Stimulated activated CD4-positive, alpha-beta T cell treated with anti-CD3 and anti-CD28 coated beads, Interleukin-1b, Interleukin-23, amount 100 ng/mL, for 24 hours (primary cell): Measurements from ENCODE around the gene KRT78.
"Not testable (repeated sequence)": the region's sequence is repeated elsewhere in the genome, so short reads cannot be mapped to it uniquely, and the experiment has no call there.

Source experiments
- DNase-seq, 4 experiments: peaks; one replicate each; pipeline ENCODE4 v3.0.0-alpha.2; 2020; ENCODE audit warnings: low read depth in 4 of 4, low spot score in 1 of 4

Gene KRT78, protein sequence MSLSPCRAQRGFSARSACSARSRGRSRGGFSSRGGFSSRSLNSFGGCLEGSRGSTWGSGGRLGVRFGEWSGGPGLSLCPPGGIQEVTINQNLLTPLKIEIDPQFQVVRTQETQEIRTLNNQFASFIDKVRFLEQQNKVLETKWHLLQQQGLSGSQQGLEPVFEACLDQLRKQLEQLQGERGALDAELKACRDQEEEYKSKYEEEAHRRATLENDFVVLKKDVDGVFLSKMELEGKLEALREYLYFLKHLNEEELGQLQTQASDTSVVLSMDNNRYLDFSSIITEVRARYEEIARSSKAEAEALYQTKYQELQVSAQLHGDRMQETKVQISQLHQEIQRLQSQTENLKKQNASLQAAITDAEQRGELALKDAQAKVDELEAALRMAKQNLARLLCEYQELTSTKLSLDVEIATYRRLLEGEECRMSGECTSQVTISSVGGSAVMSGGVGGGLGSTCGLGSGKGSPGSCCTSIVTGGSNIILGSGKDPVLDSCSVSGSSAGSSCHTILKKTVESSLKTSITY

DNA sequence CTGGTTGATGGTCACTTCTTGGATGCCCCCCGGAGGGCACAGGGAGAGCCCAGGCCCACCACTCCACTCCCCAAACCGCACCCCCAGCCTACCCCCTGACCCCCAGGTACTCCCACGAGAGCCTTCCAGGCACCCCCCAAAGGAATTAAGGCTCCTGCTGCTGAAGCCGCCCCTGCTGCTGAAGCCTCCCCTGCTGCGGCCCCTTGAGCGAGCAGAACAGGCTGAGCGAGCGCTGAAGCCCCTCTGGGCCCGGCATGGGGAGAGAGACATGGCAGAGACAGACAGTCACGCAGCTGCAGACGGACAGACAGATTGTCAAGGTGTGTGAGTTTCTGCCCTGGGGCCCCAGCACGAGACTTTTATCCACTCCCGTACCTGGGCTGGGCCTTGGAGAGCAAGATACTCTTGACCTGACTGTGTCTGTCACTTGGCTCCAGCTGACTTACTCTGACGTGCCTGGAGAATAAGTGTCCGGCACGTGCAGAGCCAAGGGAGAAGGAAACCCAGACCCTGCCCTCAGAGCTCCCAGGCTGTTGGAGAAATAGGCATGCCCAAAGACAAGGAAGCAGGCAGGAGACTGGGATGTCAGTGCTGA, at the start of gene KRT78:
KRT78 (minus strand) TSS at position 334 of the 595 bp plus-strand sequence; CDS start at position 270, 64 bp downstream.
- DNase-seq: no peak

DNA sequence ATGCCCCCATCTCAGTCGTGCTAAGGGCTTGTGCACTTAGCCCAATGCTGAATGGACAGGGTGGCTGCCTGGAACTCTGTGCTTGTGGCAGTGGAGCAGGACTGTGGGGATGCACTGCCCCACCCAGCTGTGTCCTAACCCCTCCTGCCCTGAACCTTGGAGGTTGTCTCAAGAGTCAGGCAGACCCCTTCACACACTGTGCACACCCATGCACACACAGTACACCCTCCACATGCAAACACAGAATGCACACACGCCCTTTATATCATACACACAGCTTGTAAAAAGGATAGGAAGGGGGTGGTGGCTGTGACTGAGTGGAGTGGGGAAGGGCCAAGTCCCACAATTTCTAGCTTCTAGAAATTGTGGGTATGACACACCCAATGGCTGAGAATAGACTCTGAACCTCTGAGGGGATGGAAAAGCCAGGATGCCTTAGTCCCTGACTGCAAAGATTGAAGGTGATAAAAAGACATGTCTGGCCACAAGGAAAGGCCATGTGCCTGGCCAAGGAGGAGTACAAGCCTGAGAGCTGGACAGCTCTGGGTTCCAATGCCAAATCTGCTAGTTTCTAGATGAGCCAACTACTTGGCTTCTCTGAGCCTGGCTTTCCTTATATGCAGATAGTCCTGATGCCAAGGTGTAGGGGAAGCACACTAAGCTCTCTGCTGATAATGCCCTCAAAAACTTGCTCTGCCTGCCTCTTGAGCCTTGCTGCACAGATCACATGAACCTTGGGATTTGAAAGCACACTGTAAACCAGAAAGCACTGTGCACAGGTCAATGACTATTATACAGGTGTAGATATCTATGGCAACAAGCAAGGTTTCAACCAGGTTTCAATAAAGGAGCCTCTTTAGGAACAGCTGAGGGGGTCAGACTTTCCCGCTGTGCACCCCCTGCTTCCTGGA, 47.7 kb upstream of the KRT78 start:
- no peak for DNase-seq

GRCh38 chr12:52895726-52896189, 47.0 kb upstream of the KRT78 start:
- no peak for DNase-seq

GRCh38 chr12:52892974-52893373, 44.2 kb upstream of the KRT78 start:
- DNase-seq: no peak

GRCh38 chr12:52892207-52892852, 43.5 kb upstream of the KRT78 start:
- DNase-seq: no peak

- DNase-seq: no peak
Observed at GRCh38 chr12:52891044-52891443, 42.2 kb upstream of the KRT78 start.

GRCh38 chr12:52890417-52890816, 41.6 kb upstream of the KRT78 start:
- DNase-seq: no peak

GRCh38 chr12:52884526-52885293, 35.9 kb upstream of the KRT78 start:
- peak; percentile 65 to 76 (median 70) for DNase-seq

DNA sequence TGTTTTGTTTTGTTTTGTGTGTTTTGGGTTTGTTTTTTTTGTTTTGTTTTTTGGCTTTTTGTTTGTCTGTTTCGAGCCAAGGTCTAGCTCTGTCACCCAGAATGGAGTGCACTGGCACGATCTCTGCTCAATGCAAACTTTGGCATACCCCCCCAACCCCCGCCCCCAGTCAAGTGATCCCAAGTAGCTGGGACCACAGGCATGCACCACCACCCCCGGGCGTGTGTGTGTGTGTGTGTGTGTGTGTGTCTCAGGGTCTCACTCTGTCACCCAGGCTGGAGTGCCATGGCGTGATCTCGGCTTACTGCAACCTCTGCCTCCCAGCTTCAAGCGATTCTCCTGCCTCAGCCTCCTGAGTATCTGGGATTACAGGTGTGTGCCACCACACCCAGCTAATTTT, 31.7 kb upstream of the KRT78 start:
- not testable (repeated sequence) for DNase-seq

DNA sequence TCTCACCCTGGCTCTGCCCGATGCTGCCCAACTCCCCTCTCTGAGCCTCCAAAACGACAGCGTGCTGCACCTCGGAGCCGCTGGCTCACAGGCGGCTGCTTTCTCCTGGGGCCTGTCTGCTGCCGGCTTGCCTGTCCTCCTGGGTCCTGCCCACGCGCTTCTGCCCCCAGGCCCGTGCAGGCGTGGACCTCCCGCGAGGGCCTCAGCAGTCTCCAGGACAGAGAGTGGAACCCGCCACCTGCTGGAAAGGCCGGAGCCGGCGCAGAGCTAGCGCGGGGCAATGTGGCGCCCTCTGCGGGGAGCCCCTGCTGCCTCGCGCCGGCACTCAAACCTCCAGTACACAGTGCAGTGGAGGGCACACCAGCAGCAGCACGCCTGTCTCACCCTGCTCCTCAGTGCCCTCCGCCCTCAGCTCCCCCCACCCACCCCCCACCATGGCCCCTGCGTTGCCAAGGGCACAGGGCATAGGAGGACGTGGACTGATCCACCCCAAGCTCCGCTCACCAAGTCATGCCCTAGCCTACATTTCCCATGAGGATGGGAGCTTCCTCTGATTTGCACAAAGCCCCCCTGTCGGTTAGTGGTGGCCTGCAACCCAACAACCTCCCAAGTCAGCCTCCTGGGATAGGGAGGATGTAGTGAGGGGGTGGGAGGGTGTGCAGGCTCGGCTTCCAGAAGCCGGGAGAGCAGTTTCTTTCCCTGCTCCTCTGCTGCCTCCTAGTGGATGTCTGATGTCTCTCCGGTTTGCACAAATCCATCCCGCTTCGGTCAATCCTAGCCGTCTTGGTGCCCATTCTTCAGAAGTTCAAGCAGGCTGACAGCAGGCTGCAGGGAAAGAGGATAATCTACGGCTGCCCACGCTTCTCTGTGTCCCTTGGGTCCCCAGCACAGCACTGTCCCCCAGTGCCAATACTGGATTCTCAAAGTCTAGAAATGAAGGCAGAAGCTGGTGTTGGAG, 30.9 kb upstream of the KRT78 start:
- peak in 3 of 4 experiments; percentile 24 to 62 (median 56) for DNase-seq

DNA sequence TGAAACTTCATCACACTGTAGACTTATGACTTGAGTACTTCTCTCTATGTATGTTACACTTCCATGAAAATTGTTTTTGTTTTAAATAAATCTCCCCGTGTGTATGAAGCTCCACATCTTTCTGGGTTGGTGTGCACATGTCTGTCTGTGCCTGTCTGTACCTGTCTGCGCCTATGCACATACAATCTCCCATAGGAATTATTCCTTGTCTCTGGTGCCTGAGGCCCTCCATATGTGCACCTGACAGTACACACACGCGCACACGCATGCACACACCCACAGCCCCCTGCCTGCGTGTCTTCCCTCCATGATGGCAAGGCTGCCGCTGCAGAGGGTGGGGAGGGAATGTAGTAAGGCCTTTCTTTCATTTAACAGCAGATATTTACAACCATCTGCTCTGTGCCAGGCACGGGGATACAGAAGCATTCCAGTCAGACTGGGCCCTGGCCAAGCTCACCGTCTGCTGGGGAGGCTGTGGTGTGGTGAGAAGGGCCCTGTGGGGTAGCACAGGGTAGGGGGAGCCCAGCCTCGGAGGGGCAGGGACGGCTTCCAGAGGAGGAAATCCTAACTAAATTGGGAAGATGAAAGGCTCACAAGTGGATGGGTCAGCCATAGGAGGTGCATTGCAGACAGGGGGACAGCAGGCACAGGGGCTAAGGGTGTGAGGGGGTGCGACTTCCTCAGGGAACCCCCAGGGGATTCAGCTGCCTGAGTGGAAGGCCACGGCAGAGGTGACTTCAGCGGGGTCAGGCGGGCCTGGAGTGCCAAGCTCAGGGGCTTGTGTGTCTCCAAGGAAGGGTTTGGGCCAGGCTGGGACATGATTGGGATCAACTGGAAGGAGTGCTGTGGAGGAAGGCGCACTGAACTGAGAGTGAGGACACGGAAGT, 30.0 kb upstream of the KRT78 start:
- DNase-seq: no peak

- no peak for DNase-seq
Observed at GRCh38 chr12:52877242-52877641, 28.4 kb upstream of the KRT78 start.

DNA sequence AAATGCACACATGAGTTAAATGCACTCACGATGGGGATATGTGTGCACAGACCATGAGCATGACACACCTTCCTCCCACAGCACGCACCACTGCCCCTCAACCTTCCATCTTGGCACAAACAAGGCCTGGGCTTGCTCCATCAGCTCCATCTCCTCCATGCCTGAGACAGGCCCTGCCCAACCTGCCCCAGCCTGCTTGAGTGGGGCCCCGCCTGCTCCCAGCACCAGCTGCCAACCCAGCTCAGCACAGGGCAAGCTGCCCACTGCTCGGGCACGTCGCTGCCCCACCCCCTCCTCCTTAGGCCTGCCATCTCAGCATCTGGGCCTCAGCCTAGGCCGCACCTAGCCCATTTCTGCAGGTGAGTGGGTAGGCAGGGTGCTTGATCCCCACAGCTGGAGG, 27.6 kb upstream of the KRT78 start:
- no peak for DNase-seq

DNA sequence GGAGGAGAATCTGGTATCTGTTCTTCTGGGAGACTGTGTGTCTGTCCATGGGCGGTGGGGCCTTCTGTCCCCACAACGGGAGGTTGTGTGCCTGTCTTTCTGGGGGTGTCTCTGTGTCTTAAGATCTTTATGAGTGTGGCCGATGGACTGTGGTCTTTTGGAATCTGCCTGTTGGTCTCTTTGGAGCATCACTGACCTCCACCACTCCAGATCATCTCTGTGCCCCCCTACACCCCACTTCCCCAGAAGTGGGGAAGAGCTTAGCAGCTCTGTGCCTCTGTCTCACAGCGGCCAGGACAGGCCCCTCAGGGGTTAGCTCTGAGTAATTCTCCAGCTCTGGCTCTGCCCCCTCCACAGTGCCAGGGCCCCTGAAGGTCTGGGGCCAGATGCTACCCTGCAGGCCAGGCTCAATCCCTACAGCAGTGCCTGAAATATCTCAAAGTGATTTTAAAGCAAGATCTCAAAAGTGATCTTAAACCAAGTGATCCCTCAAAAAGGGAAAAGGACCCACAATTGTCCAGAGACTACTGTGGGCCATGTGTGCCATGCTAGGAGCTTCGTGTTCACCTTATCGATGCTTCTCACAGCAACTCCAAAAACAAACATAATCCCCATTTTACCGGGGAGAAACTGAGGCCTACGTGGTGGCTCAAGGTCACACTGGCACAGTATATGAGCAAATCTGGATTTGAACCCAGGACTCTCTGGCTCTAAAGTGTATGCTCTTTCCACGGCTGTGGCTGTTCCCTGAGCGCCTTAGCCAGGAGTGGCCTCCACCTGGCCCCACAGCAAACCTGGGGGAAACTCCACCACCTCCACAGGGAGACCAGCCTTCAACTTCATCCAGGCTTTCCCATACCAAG, 26.0 kb upstream of the KRT78 start:
- DNase-seq: no peak

- peak in 2 of 4 experiments; percentile 33 to 41 for DNase-seq
Observed at GRCh38 chr12:52873832-52874572, 25.2 kb upstream of the KRT78 start.

- DNase-seq: no peak
Observed at GRCh38 chr12:52873513-52873831, 24.7 kb upstream of the KRT78 start.
